ENCODE data around the gene DELE1. TPM values are rescaled to one million over a fixed set of nuclear protein-coding genes. Genes with fewer than 3 reads are reported as not detected.

DELE1 gene
- total RNA-seq, 1 experiment from 2014 or later: 35.1 TPM

GRCh38 chr5:141978389-141978788 is 54.7 kb downstream of the DELE1 start:
- Histone ChIP-seq H3K4me1 (ENCODE audit: insufficient read depth, low read length, poor library complexity, severe bottlenecking) (no peaks in the 10 kb centered on the region), H3K4me3 (ENCODE audit: low read depth, low read length, poor library complexity, severe bottlenecking) (no peak overlapping the region), H3K9me3 (ENCODE audit: low read depth, low read length, poor library complexity, severe bottlenecking) (no peaks in the 10 kb centered on the region), H3K36me3 (ENCODE audit: insufficient read depth, low read length, poor library complexity, severe bottlenecking) (peaks cover 75% of the 10 kb centered on the region), H3K27me3 (replicated peaks; ENCODE audit: insufficient read depth, low read depth, low read length, poor library complexity) (no peaks in the 10 kb centered on the region), H3K27ac (ENCODE audit: low read depth, low read length, poor library complexity, severe bottlenecking) (no peak overlapping the region)
- TF ChIP-seq CTCF (conservative IDR thresholded peaks at IDR 0.05; ENCODE audit: low read depth, low read length) (no peak), EZH2 (IDR thresholded peaks at IDR 0.05; ENCODE audit: borderline replicate concordance, low read depth, low read length, poor library complexity, severe bottlenecking) (no peak)
- BruUV-seq (replicated peaks): no TSS peak
- ChIA-PET POLR2A (ENCODE audit: low non-redundant PET) (no interaction called here), CTCF (no interaction called here)
- intact Hi-C loops (cut with micrococcal nuclease; ENCODE audit: unreplicated experiment): no loop called here
- DNase-seq (ENCODE audit: low spot score): no peak

- TF ChIP-seq CTCF (conservative IDR thresholded peaks at IDR 0.05; ENCODE audit: low read depth, low read length) (no peak), EZH2 (IDR thresholded peaks at IDR 0.05; ENCODE audit: borderline replicate concordance, low read depth, low read length, poor library complexity, severe bottlenecking) (no peak)
- CTCF ChIA-PET: no interaction called here
- H3K4me3 ChIP-seq (ENCODE audit: low read depth, low read length, poor library complexity, severe bottlenecking): no peak overlapping the region
- H3K4me1 ChIP-seq (ENCODE audit: insufficient read depth, low read length, poor library complexity, severe bottlenecking): no peaks in the 10 kb centered on the region
- peaks cover 85% of the 10 kb centered on the region for H3K36me3 ChIP-seq (ENCODE audit: insufficient read depth, low read length, poor library complexity, severe bottlenecking)
- POLR2A ChIA-PET (ENCODE audit: low non-redundant PET): no interaction called here
- intact Hi-C loops (cut with micrococcal nuclease; ENCODE audit: unreplicated experiment): no loop called here
- no peak overlapping the region for H3K27ac ChIP-seq (ENCODE audit: low read depth, low read length, poor library complexity, severe bottlenecking)
- BruUV-seq (replicated peaks): no TSS peak
- no peaks in the 10 kb centered on the region for H3K27me3 ChIP-seq (replicated peaks; ENCODE audit: insufficient read depth, low read depth, low read length, poor library complexity)
- H3K9me3 ChIP-seq (ENCODE audit: low read depth, low read length, poor library complexity, severe bottlenecking): no peaks in the 10 kb centered on the region
- DNase-seq (ENCODE audit: low spot score): no peak
Observed at GRCh38 chr5:141982626-141983025, 59.0 kb downstream of the DELE1 start.

GRCh38 chr5:141986072-141986471 is 62.4 kb downstream of the DELE1 start:
- ChIA-PET POLR2A (ENCODE audit: low non-redundant PET) (no interaction called here), CTCF (interaction anchor here (0.8 kb wide), 1 partner anchor 17 kb away, joined by 3 read pairs; the partner anchor contains the start of gene RNF14)
- no TSS peak for BruUV-seq (replicated peaks)
- H3K4me1 ChIP-seq (ENCODE audit: insufficient read depth, low read length, poor library complexity, severe bottlenecking): no peaks in the 10 kb centered on the region
- no peak overlapping the region for H3K27ac ChIP-seq (ENCODE audit: low read depth, low read length, poor library complexity, severe bottlenecking)
- no peak for DNase-seq (ENCODE audit: low spot score)
- no peaks in the 10 kb centered on the region for H3K27me3 ChIP-seq (replicated peaks; ENCODE audit: insufficient read depth, low read depth, low read length, poor library complexity)
- H3K9me3 ChIP-seq (ENCODE audit: low read depth, low read length, poor library complexity, severe bottlenecking): no peaks in the 10 kb centered on the region
- no peak overlapping the region for H3K4me3 ChIP-seq (ENCODE audit: low read depth, low read length, poor library complexity, severe bottlenecking)
- no peak for TF ChIP-seq EZH2 (IDR thresholded peaks at IDR 0.05; ENCODE audit: borderline replicate concordance, low read depth, low read length, poor library complexity, severe bottlenecking)
- no peak for TF ChIP-seq CTCF (conservative IDR thresholded peaks at IDR 0.05; ENCODE audit: low read depth, low read length)
- peaks cover 71% of the 10 kb centered on the region for H3K36me3 ChIP-seq (ENCODE audit: insufficient read depth, low read length, poor library complexity, severe bottlenecking)
- intact Hi-C loops (cut with micrococcal nuclease; ENCODE audit: unreplicated experiment): no loop called here
